ENCODE measurements around the gene RPTOR. TPM values are rescaled to one million over a fixed set of nuclear protein-coding genes. Genes with fewer than 3 reads are reported as not detected.

RPTOR gene
- polyA plus RNA-seq, 2 donors: 7.1 to 10.5 TPM

GRCh38 chr17:80710714-80711302, 166.2 kb downstream of the RPTOR start:
- 76 to 82% methylated on average over 4 of the region's 4 CpGs for WGBS, 2 donors
- no peak overlapping the region for H3K27ac ChIP-seq (ENCODE audit: low read depth in 2 of 2, low read length in 1 of 2)
- no peak overlapping the region for H3K4me3 ChIP-seq (ENCODE audit: low read depth in 1 of 2, low read length in 2 of 2)
- peaks cover 0 to 2% of the 10 kb centered on the region in 2 donors for H3K4me1 ChIP-seq (ENCODE audit: control insufficient read depth in 2 of 2, insufficient read depth in 2 of 2, low read length in 1 of 2)
- H3K36me3 ChIP-seq (ENCODE audit: control insufficient read depth in 2 of 2, insufficient read depth in 2 of 2, low read length in 1 of 2): peaks cover 0 to 13% of the 10 kb centered on the region in 2 donors
- no peaks in the 10 kb centered on the region for H3K9me3 ChIP-seq (ENCODE audit: control insufficient read depth in 2 of 2, insufficient read depth in 1 of 2, low read depth in 1 of 2, low read length in 1 of 2)
- H3K27me3 ChIP-seq (ENCODE audit: control insufficient read depth in 1 of 2, insufficient read depth in 2 of 2, low read length in 2 of 2): no peaks in the 10 kb centered on the region

GRCh38 chr17:80712089-80712488, 167.5 kb downstream of the RPTOR start:
- 93 to 97% methylated on average over 4 of the region's 4 CpGs for WGBS, 2 donors
- Histone ChIP-seq H3K27me3 (ENCODE audit: control insufficient read depth in 1 of 2, insufficient read depth in 2 of 2, low read length in 2 of 2) (no peaks in the 10 kb centered on the region), H3K4me3 (ENCODE audit: low read depth in 1 of 2, low read length in 2 of 2) (no peak overlapping the region), H3K36me3 (ENCODE audit: control insufficient read depth in 2 of 2, insufficient read depth in 2 of 2, low read length in 1 of 2) (peaks cover 0 to 13% of the 10 kb centered on the region in 2 donors), H3K27ac (ENCODE audit: low read depth in 2 of 2, low read length in 1 of 2) (no peak overlapping the region), H3K9me3 (ENCODE audit: control insufficient read depth in 2 of 2, insufficient read depth in 1 of 2, low read depth in 1 of 2, low read length in 1 of 2) (no peaks in the 10 kb centered on the region), H3K4me1 (ENCODE audit: control insufficient read depth in 2 of 2, insufficient read depth in 2 of 2, low read length in 1 of 2) (no peaks in the 10 kb centered on the region)

GRCh38 chr17:80712606-80713005, 168.0 kb downstream of the RPTOR start:
- no peaks in the 10 kb centered on the region for H3K9me3 ChIP-seq (ENCODE audit: control insufficient read depth in 2 of 2, insufficient read depth in 1 of 2, low read depth in 1 of 2, low read length in 1 of 2)
- 90 to 92% methylated on average over 8 of the region's 8 CpGs for WGBS, 2 donors

DNA sequence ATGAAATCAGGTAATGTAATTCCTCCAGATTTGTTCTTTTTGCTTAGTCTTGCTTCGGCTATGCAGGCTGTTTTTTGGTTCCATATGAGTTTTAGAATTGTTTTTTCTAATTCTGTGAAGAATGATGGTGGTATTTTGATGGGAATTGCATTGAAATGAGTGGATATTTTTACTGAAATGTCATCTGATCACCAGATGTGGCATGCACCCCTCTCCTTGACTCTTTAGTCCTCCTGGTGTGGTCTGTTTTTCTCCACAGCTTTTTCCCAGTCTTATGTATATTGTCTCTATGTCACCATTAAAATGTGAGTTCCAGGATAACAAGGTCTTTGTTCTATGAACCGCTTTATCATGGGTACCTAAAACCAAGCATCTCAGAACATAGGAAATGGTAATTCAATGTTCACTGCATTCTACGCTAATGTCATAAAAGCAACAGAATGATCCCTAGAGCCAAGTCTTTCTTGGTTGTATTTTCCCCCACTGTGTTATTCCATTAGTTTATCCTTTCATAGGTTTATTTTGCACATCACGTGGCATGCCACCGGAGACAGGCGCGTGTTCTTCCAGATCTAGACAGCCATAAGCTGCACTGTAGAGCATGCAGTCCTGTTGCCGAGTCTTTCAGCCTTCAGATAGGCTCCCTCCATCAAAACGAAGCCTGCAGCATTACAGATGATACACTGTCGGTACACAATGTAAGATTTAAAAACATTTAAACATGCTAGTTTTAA, 172.5 kb downstream of the RPTOR start:
- WGBS, 2 donors: 95 to 98% methylated on average over 10 of the region's 10 CpGs
- H3K27me3 ChIP-seq (ENCODE audit: control insufficient read depth in 1 of 2, insufficient read depth in 2 of 2, low read length in 2 of 2): no peaks in the 10 kb centered on the region
- H3K9me3 ChIP-seq (ENCODE audit: control insufficient read depth in 2 of 2, insufficient read depth in 1 of 2, low read depth in 1 of 2, low read length in 1 of 2): no peaks in the 10 kb centered on the region

More at GRCh38 chr17:80712606-80713005, 168.0 kb downstream of the RPTOR start:
- Histone ChIP-seq H3K36me3 (ENCODE audit: control insufficient read depth in 2 of 2, insufficient read depth in 2 of 2, low read length in 1 of 2) (peaks cover 0 to 13% of the 10 kb centered on the region in 2 donors), H3K27me3 (ENCODE audit: control insufficient read depth in 1 of 2, insufficient read depth in 2 of 2, low read length in 2 of 2) (no peaks in the 10 kb centered on the region), H3K4me3 (ENCODE audit: low read depth in 1 of 2, low read length in 2 of 2) (no peak overlapping the region), H3K27ac (ENCODE audit: low read depth in 2 of 2, low read length in 1 of 2) (no peak overlapping the region), H3K4me1 (ENCODE audit: control insufficient read depth in 2 of 2, insufficient read depth in 2 of 2, low read length in 1 of 2) (no peaks in the 10 kb centered on the region)

GRCh38 chr17:80717720-80718083, 173.1 kb downstream of the RPTOR start:
- H3K4me1 ChIP-seq (ENCODE audit: control insufficient read depth in 2 of 2, insufficient read depth in 2 of 2, low read length in 1 of 2): peaks cover 0 to 3% of the 10 kb centered on the region in 2 donors
- WGBS, 2 donors: 91 to 95% methylated on average over 7 of the region's 7 CpGs
- H3K27ac ChIP-seq (ENCODE audit: low read depth in 2 of 2, low read length in 1 of 2): no peak overlapping the region
- H3K27me3 ChIP-seq (ENCODE audit: control insufficient read depth in 1 of 2, insufficient read depth in 2 of 2, low read length in 2 of 2): no peaks in the 10 kb centered on the region
- no peaks in the 10 kb centered on the region for H3K36me3 ChIP-seq (ENCODE audit: control insufficient read depth in 2 of 2, insufficient read depth in 2 of 2, low read length in 1 of 2)
- H3K4me3 ChIP-seq (ENCODE audit: low read depth in 1 of 2, low read length in 2 of 2): no peak overlapping the region
- H3K9me3 ChIP-seq (ENCODE audit: control insufficient read depth in 2 of 2, insufficient read depth in 1 of 2, low read depth in 1 of 2, low read length in 1 of 2): no peaks in the 10 kb centered on the region

More for the DNA sequence above, 172.5 kb downstream of the RPTOR start:
- H3K4me3 ChIP-seq (ENCODE audit: low read depth in 1 of 2, low read length in 2 of 2): no peak overlapping the region
- peaks cover 0 to 3% of the 10 kb centered on the region in 2 donors for H3K4me1 ChIP-seq (ENCODE audit: control insufficient read depth in 2 of 2, insufficient read depth in 2 of 2, low read length in 1 of 2)
- H3K27ac ChIP-seq (ENCODE audit: low read depth in 2 of 2, low read length in 1 of 2): no peak overlapping the region
- no peaks in the 10 kb centered on the region for H3K36me3 ChIP-seq (ENCODE audit: control insufficient read depth in 2 of 2, insufficient read depth in 2 of 2, low read length in 1 of 2)

DNA sequence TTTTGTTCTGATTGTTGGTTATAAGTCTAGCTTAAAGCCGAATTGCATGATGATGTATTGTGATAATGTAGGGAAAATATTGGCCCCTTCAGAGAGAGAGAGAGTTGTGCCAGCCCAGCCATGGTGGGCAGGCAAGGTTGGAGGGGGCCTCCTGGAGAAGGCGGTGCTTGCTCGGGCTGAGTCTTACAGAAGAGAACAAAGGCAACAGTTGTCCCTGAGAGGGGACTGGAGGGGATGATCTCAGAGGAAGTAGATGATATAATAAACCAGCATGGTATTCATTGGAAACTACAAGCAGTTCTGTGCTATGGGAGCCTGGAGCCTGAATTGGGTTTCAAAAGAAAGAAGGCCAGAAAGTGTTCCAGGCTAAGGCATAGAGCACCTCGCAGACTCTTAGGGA, 173.8 kb downstream of the RPTOR start:
- H3K36me3 ChIP-seq (ENCODE audit: control insufficient read depth in 2 of 2, insufficient read depth in 2 of 2, low read length in 1 of 2): no peaks in the 10 kb centered on the region
- peaks cover 0 to 3% of the 10 kb centered on the region in 2 donors for H3K4me1 ChIP-seq (ENCODE audit: control insufficient read depth in 2 of 2, insufficient read depth in 2 of 2, low read length in 1 of 2)
- WGBS, 2 donors: 91 to 96% methylated on average over 4 of the region's 4 CpGs
- no peaks in the 10 kb centered on the region for H3K9me3 ChIP-seq (ENCODE audit: control insufficient read depth in 2 of 2, insufficient read depth in 1 of 2, low read depth in 1 of 2, low read length in 1 of 2)
- no peak overlapping the region for H3K4me3 ChIP-seq (ENCODE audit: low read depth in 1 of 2, low read length in 2 of 2)
- no peaks in the 10 kb centered on the region for H3K27me3 ChIP-seq (ENCODE audit: control insufficient read depth in 1 of 2, insufficient read depth in 2 of 2, low read length in 2 of 2)
- H3K27ac ChIP-seq (ENCODE audit: low read depth in 2 of 2, low read length in 1 of 2): no peak overlapping the region

- Histone ChIP-seq H3K36me3 (ENCODE audit: control insufficient read depth in 2 of 2, insufficient read depth in 2 of 2, low read length in 1 of 2) (no peaks in the 10 kb centered on the region), H3K9me3 (ENCODE audit: control insufficient read depth in 2 of 2, insufficient read depth in 1 of 2, low read depth in 1 of 2, low read length in 1 of 2) (no peaks in the 10 kb centered on the region), H3K4me1 (ENCODE audit: control insufficient read depth in 2 of 2, insufficient read depth in 2 of 2, low read length in 1 of 2) (peaks cover 0 to 3% of the 10 kb centered on the region in 2 donors), H3K4me3 (ENCODE audit: low read depth in 1 of 2, low read length in 2 of 2) (no peak overlapping the region), H3K27me3 (ENCODE audit: control insufficient read depth in 1 of 2, insufficient read depth in 2 of 2, low read length in 2 of 2) (no peaks in the 10 kb centered on the region), H3K27ac (ENCODE audit: low read depth in 2 of 2, low read length in 1 of 2) (no peak overlapping the region)
- WGBS, 2 donors: 85 to 89% methylated on average over 9 of the region's 9 CpGs
Observed at GRCh38 chr17:80719449-80719848, 174.8 kb downstream of the RPTOR start.

- Histone ChIP-seq H3K4me3 (ENCODE audit: low read depth in 1 of 2, low read length in 2 of 2) (no peak overlapping the region), H3K27ac (ENCODE audit: low read depth in 2 of 2, low read length in 1 of 2) (peak overlapping the region; percentile 4 to 26), H3K9me3 (ENCODE audit: control insufficient read depth in 2 of 2, insufficient read depth in 1 of 2, low read depth in 1 of 2, low read length in 1 of 2) (no peaks in the 10 kb centered on the region), H3K27me3 (ENCODE audit: control insufficient read depth in 1 of 2, insufficient read depth in 2 of 2, low read length in 2 of 2) (no peaks in the 10 kb centered on the region), H3K36me3 (ENCODE audit: control insufficient read depth in 2 of 2, insufficient read depth in 2 of 2, low read length in 1 of 2) (no peaks in the 10 kb centered on the region), H3K4me1 (ENCODE audit: control insufficient read depth in 2 of 2, insufficient read depth in 2 of 2, low read length in 1 of 2) (peaks cover 4 to 6% of the 10 kb centered on the region in 2 donors)
- WGBS, 2 donors: 66 to 69% methylated on average over 35 of the region's 35 CpGs
Observed at GRCh38 chr17:80720610-80721577, 176.3 kb downstream of the RPTOR start.

DNA sequence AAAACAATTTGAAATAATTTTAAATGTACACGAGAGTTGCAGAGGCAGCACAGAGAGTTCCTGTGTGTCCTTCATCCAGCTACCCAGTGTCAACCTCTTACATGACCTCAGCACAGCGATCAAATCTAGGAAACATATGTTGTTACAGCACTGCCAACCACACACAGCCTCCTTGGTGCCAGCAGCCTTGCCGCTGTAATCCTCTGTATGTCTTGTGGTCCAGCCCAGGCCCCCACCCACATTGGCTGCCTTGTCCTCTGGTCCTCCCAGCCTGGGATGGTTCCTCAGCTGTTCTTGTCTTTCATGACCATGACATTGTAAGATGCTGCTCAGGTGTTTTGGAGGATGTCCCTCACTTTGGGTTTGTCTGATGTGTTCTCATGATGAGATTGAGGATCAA, 178.0 kb downstream of the RPTOR start:
- H3K27ac ChIP-seq (ENCODE audit: low read depth in 2 of 2, low read length in 1 of 2): no peak overlapping the region
- H3K4me1 ChIP-seq (ENCODE audit: control insufficient read depth in 2 of 2, insufficient read depth in 2 of 2, low read length in 1 of 2): peaks cover 4 to 6% of the 10 kb centered on the region in 2 donors
- no peaks in the 10 kb centered on the region for H3K9me3 ChIP-seq (ENCODE audit: control insufficient read depth in 2 of 2, insufficient read depth in 1 of 2, low read depth in 1 of 2, low read length in 1 of 2)
- H3K27me3 ChIP-seq (ENCODE audit: control insufficient read depth in 1 of 2, insufficient read depth in 2 of 2, low read length in 2 of 2): no peaks in the 10 kb centered on the region
- no peak overlapping the region for H3K4me3 ChIP-seq (ENCODE audit: low read depth in 1 of 2, low read length in 2 of 2)
- 76 to 91% methylated on average over 3 of the region's 3 CpGs for WGBS, 2 donors
- H3K36me3 ChIP-seq (ENCODE audit: control insufficient read depth in 2 of 2, insufficient read depth in 2 of 2, low read length in 1 of 2): peaks cover 0 to 6% of the 10 kb centered on the region in 2 donors
